IPS-18a (cell line): ENCODE data around the gene SCAMP4.

Experiments
- H3K27ac ChIP-seq: one replicate; pipeline ENCODE4 v1.5.1; 2013; ENCODE audit warnings: low read length
- H3K27me3 ChIP-seq: one replicate; pipeline ENCODE4 v1.6.1; 2013; ENCODE audit warnings: mild to moderate bottlenecking, low read length; ENCODE audit not compliant: control insufficient read depth, insufficient read depth
- H3K36me3 ChIP-seq: one replicate; pipeline ENCODE4 v1.6.1; 2013; ENCODE audit warnings: low read depth, low read length; ENCODE audit not compliant: control insufficient read depth
- H3K4me1 ChIP-seq: one replicate; pipeline ENCODE4 v1.6.1; 2013; ENCODE audit warnings: low read depth, low read length; ENCODE audit not compliant: control insufficient read depth
- H3K4me3 ChIP-seq: one replicate; pipeline ENCODE4 v1.5.1; 2013; ENCODE audit warnings: low read length
- H3K9ac ChIP-seq: one replicate; pipeline ENCODE4 v1.6.1; 2013; ENCODE audit warnings: mild to moderate bottlenecking, low read length, moderate library complexity
- H3K9me3 ChIP-seq: one replicate; pipeline ENCODE4 v1.6.1; 2013; ENCODE audit warnings: low read depth, low read length; ENCODE audit not compliant: control insufficient read depth

SCAMP4 gene

GRCh38 chr19:1911098-1911497 lies 5.9 kb downstream of the SCAMP4 start:
- H3K36me3 ChIP-seq: no peaks in the 10 kb centered on the region

DNA sequence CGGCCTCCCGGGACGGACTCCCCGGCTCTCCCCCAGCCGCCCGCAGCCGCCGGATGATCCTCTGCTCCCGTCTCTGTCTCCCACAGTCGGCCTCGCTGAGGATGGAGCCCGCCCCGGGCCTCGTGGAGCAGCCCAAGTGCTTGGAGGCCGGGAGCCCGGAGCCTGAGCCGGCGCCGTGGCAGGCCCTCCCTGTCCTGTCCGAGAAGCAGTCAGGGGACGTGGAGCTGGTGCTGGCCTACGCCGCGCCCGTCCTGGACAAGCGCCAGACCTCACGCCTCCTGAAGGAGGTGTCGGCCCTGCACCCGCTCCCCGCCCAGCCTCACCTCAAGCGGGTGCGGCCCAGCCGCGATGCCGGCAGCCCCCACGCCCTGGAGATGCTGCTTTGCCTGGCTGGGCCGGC lies 6.8 kb downstream of the SCAMP4 start:
- Histone ChIP-seq H3K27ac (no peak overlapping the region), H3K4me3 (no peak overlapping the region), H3K4me1 (no peaks in the 10 kb centered on the region), H3K36me3 (no peaks in the 10 kb centered on the region), H3K9ac (no peak overlapping the region), H3K27me3 (no peaks in the 10 kb centered on the region), H3K9me3 (no peaks in the 10 kb centered on the region)

More at GRCh38 chr19:1911098-1911497, 5.9 kb downstream of the SCAMP4 start:
- Histone ChIP-seq H3K4me1 (no peaks in the 10 kb centered on the region), H3K27me3 (no peaks in the 10 kb centered on the region), H3K9me3 (no peaks in the 10 kb centered on the region), H3K27ac (no peak overlapping the region), H3K4me3 (no peak overlapping the region), H3K9ac (no peak overlapping the region)

- Histone ChIP-seq H3K9me3 (no peaks in the 10 kb centered on the region), H3K36me3 (peaks cover 6% of the 10 kb centered on the region), H3K27me3 (no peaks in the 10 kb centered on the region), H3K4me1 (no peaks in the 10 kb centered on the region), H3K4me3 (no peak overlapping the region), H3K9ac (no peak overlapping the region), H3K27ac (no peak overlapping the region)
These were observed 7.7 kb downstream of the SCAMP4 start for GRCh38 chr19:1912760-1913505.

DNA sequence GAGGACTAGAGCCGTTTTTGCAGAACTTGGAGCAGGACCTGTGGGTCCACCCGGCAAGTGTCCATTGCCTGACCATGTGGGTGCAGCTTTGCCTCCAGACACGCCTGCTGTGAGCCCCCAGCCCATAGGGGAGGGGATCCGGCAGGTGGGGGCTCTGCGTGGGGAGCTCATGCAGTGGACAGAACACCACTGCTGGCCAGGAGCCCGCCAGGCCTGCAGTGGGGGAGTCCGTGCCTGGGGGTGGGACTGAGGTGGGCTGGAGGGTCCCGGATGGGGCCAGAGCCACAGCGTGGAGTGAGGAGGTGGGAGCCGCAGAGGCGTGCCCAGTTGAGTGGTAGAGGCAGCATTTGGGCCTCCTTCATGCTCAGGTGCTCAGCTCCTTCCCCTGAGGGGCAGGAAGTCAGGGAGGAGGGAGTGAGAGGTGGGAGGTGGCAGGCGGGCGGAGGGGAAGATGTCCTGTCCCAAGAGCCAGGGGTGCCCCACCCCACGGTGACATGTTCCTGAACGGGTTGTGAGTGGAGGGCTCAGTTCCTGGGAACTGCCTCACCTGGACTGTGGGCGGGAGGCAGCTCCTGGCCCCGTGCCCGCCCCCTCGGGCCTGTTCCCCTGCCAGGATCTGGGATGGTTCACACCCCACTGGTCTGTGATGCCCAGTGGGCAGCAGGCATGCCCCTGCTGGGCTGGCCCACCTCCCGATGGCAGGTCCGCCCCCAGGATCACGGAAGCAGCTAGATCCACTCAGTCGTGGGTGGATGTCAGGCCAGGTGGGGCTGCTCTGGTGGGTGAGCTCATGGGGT lies 8.8 kb downstream of the SCAMP4 start:
- H3K27me3 ChIP-seq: no peaks in the 10 kb centered on the region
- H3K4me1 ChIP-seq: no peaks in the 10 kb centered on the region
- peaks cover 12% of the 10 kb centered on the region for H3K36me3 ChIP-seq
- H3K9me3 ChIP-seq: no peaks in the 10 kb centered on the region
- H3K4me3 ChIP-seq: no peak overlapping the region
- H3K9ac ChIP-seq: no peak overlapping the region
- no peak overlapping the region for H3K27ac ChIP-seq

- peaks cover 15% of the 10 kb centered on the region for H3K36me3 ChIP-seq
- no peaks in the 10 kb centered on the region for H3K4me1 ChIP-seq
- H3K9ac ChIP-seq: no peak overlapping the region
- no peaks in the 10 kb centered on the region for H3K9me3 ChIP-seq
- no peak overlapping the region for H3K4me3 ChIP-seq
- no peaks in the 10 kb centered on the region for H3K27me3 ChIP-seq
- no peak overlapping the region for H3K27ac ChIP-seq
These were observed 9.7 kb downstream of the SCAMP4 start for GRCh38 chr19:1914826-1915341.

DNA sequence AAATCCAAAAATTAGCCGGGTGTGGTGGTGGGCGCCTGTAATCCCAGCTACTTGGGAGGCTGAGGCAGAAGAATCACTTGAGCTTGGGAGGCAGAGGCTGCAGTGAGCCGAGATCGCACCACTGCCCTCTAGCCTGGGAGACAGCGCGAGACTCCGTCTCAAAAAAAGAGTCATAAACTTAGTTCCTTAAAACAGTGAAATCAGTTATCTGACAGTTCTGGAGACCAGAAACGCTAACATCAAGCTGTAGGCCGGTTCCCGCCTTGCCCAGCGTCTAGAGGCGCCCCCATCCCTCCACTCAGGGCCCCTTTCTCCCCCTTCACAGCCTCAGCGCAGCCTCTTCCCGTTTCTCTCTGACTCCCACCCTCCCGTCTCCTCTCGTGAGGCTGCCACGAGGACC lies 11.9 kb downstream of the SCAMP4 start:
- no peaks in the 10 kb centered on the region for H3K4me1 ChIP-seq
- H3K27me3 ChIP-seq: no peaks in the 10 kb centered on the region
- no peak overlapping the region for H3K27ac ChIP-seq
- peaks cover 30% of the 10 kb centered on the region for H3K36me3 ChIP-seq
- no peak overlapping the region for H3K4me3 ChIP-seq
- no peak overlapping the region for H3K9ac ChIP-seq
- no peaks in the 10 kb centered on the region for H3K9me3 ChIP-seq

- no peak overlapping the region for H3K4me3 ChIP-seq
- peaks cover 36% of the 10 kb centered on the region for H3K36me3 ChIP-seq
- no peak overlapping the region for H3K27ac ChIP-seq
- H3K27me3 ChIP-seq: no peaks in the 10 kb centered on the region
- no peak overlapping the region for H3K9ac ChIP-seq
- H3K4me1 ChIP-seq: no peaks in the 10 kb centered on the region
- no peaks in the 10 kb centered on the region for H3K9me3 ChIP-seq
These were observed 12.7 kb downstream of the SCAMP4 start for GRCh38 chr19:1917926-1918325.

DNA sequence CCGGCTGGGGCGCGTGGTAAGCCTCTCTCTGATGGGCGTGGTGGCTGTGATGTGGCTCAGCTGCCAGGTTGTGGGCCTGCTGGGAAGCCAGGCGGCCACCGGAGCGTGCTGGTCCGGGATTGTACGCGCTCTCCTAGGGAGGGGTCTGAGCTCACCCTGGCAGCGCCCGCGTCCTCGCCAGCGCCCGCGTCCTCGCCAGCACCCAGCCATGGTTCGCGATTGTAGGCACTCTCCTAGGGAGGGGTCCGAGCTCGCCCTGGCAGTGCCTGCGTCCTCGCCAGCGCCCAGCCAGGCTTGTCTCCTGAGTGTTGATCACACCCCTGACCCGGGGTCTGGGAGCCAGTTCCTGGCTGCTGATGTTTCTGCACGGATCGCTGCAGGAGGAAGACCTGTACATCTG lies 13.8 kb downstream of the SCAMP4 start:
- Histone ChIP-seq H3K27me3 (no peaks in the 10 kb centered on the region), H3K36me3 (peaks cover 40% of the 10 kb centered on the region), H3K9ac (no peak overlapping the region)

DNA sequence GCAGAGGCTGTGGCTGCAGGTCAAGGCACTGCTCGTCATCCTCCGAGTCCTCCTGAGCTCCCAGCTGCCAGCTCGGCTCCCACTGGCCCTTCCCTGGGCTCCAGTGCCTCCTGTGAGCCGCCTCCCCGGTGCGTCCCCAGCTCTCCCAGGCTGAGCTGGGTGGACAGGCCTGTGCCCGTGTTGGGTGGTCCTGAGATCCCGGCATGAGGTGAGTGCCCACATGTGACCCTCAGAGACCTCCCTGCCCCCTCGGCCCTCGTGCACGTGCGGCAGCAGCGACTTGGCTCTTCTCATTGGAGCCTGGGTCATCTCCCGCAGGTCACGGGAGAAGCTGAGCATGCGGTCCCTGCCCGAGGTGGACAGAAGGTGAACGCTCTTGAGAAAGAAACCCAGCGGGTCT lies 15.4 kb downstream of the SCAMP4 start:
- no peaks in the 10 kb centered on the region for H3K4me1 ChIP-seq
- H3K27ac ChIP-seq: no peak overlapping the region
- no peak overlapping the region for H3K4me3 ChIP-seq
- H3K27me3 ChIP-seq: no peaks in the 10 kb centered on the region
- H3K9me3 ChIP-seq: no peaks in the 10 kb centered on the region
- peaks cover 40% of the 10 kb centered on the region for H3K36me3 ChIP-seq
- no peak overlapping the region for H3K9ac ChIP-seq

More for the DNA sequence above, 13.8 kb downstream of the SCAMP4 start:
- Histone ChIP-seq H3K4me3 (no peak overlapping the region), H3K4me1 (no peaks in the 10 kb centered on the region), H3K9me3 (no peaks in the 10 kb centered on the region), H3K27ac (no peak overlapping the region)

- Histone ChIP-seq H3K27me3 (no peaks in the 10 kb centered on the region), H3K27ac (no peak overlapping the region), H3K9me3 (no peaks in the 10 kb centered on the region), H3K36me3 (peaks cover 40% of the 10 kb centered on the region), H3K4me3 (no peak overlapping the region), H3K4me1 (no peaks in the 10 kb centered on the region), H3K9ac (no peak overlapping the region)
These were observed 16.1 kb downstream of the SCAMP4 start for GRCh38 chr19:1921326-1921725.

DNA sequence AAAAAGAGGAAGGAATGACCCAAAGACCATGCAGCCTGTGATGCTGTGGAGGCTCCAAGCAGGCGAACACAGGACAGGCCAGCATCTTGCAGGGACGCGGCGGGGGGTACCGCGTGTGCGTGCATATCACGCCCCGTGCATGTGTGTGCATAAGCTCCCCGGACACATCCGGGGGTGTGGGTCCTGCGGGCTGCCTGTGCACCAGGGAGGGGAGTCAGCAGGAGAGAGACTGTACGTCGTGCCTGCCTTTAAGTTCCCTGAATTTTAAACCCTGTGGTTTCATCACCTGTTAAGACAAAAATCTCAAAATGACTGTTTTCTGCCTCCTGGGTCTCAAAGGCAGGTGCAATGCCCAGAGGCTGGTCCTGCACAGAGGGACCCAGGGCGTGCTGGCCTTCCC lies 16.6 kb downstream of the SCAMP4 start:
- Histone ChIP-seq H3K27ac (no peak overlapping the region), H3K4me1 (no peaks in the 10 kb centered on the region), H3K4me3 (no peak overlapping the region), H3K36me3 (peaks cover 40% of the 10 kb centered on the region), H3K9me3 (no peaks in the 10 kb centered on the region), H3K27me3 (no peaks in the 10 kb centered on the region), H3K9ac (no peak overlapping the region)
